ENCODE results near the gene RUNDC3A.

Gene RUNDC3A

GRCh38 chr17:44312396-44313104 is 4.1 kb downstream of the RUNDC3A start:
- Histone ChIP-seq H3K4me3 (ENCODE audit: low read depth, low read length) (no peak overlapping the region), H3K27ac (ENCODE audit: extremely low read depth, low read depth, low read length) (no peak overlapping the region), H3K4me1 (ENCODE audit: control insufficient read depth, insufficient read depth, low read length) (peaks cover 7% of the 10 kb centered on the region; the same call in 1 of the 2 replicates), H3K9me3 (ENCODE audit: control insufficient read depth, insufficient read depth, low read depth, low read length) (no peaks in the 10 kb centered on the region), H3K36me3 (ENCODE audit: control insufficient read depth in 2 of 2, insufficient read depth in 1 of 2, low read length in 2 of 2) (no peaks in the 10 kb centered on the region)
- TF ChIP-seq ZEB2 (tag by site-specific recombination; IDR thresholded peaks at IDR 0.05) (peak; percentile 46; the same call in 1 of the 2 replicates), YY2 (tag by site-specific recombination; IDR thresholded peaks at IDR 0.05) (peak; percentile 11; the same call in 1 of the 2 replicates), ZNF155 (tag by site-specific recombination; IDR thresholded peaks at IDR 0.05) (no peak), RBAK (tag by site-specific recombination; IDR thresholded peaks at IDR 0.05) (no peak), ZNF23 (tag by site-specific recombination; IDR thresholded peaks at IDR 0.05; ENCODE audit: borderline replicate concordance) (no peak), ZBTB7A (tag by site-specific recombination; IDR thresholded peaks at IDR 0.05; ENCODE audit: low read depth) (0 out of 2 replicates have a peak, but pooled peaks have one; percentile 23), ZFHX2 (tag by site-specific recombination; conservative IDR thresholded peaks at IDR 0.05) (no peak), TSHZ1 (tag by site-specific recombination; IDR thresholded peaks at IDR 0.05; ENCODE audit: borderline replicate concordance) (no peak), PATZ1 (tag by site-specific recombination; IDR thresholded peaks at IDR 0.05) (peak; percentile 48; the same call in 1 of the 2 replicates), ZNF266 (tag by site-specific recombination; IDR thresholded peaks at IDR 0.05; ENCODE audit: low read depth) (no peak), ZNF133 (tag by site-specific recombination; IDR thresholded peaks at IDR 0.05) (no peak), ZNF621 (tag by site-specific recombination; IDR thresholded peaks at IDR 0.05) (no peak), ZBTB10 (tag by site-specific recombination; IDR thresholded peaks at IDR 0.05) (0 out of 2 replicates have a peak, but pooled peaks have one; percentile 44)
- ChIA-PET POLR2A (interaction anchor here (6.5 kb wide), 1 partner anchor 92 kb away, joined by 38 read pairs; the partner anchor contains the start of gene UBTF), CTCF (interaction anchor here (0.5 to 1.3 kb wide), 3 partner anchors 11 to 92 kb away, joined by 3 to 4 read pairs (median 3); no protein-coding TSS in a partner anchor)

GRCh38 chr17:44314031-44314430 is 5.6 kb downstream of the RUNDC3A start:
- TF ChIP-seq ZNF16 (tag by site-specific recombination; IDR thresholded peaks at IDR 0.05; ENCODE audit: low read depth): no peak
- peaks cover 0 to 5% of the 10 kb centered on the region in 2 experiments; a peak in 1 of 3 replicates for H3K36me3 ChIP-seq (ENCODE audit: control insufficient read depth in 2 of 2, insufficient read depth in 1 of 2, low read length in 2 of 2)
- H3K27ac ChIP-seq (ENCODE audit: extremely low read depth, low read depth, low read length): no peak overlapping the region
- H3K4me1 ChIP-seq (ENCODE audit: control insufficient read depth, insufficient read depth, low read length): peaks cover 4% of the 10 kb centered on the region; the same call in 1 of the 2 replicates
- H3K9me3 ChIP-seq (ENCODE audit: control insufficient read depth, insufficient read depth, low read depth, low read length): no peaks in the 10 kb centered on the region
- CTCF ChIA-PET: interaction anchor here (0.5 to 2.0 kb wide), 5 partner anchors 17 to 94 kb away, joined by 3 to 10 read pairs (median 4); no protein-coding TSS in a partner anchor
- H3K4me3 ChIP-seq (ENCODE audit: low read depth, low read length): no peak overlapping the region
- POLR2A ChIA-PET: interaction anchor here (0.8 to 6.5 kb wide), 2 partner anchors 93 to 104 kb away, joined by 3 to 38 read pairs; partner anchors contain the start of gene UBTF
